ENCODE results near the gene USP3. TPM values are rescaled to one million over a fixed set of nuclear protein-coding genes. Genes with fewer than 3 reads are reported as not detected.

Gene USP3
- total RNA-seq, 4 donors from 2014 or later: 26.5 to 96.3 (median 65.8) TPM

DNA sequence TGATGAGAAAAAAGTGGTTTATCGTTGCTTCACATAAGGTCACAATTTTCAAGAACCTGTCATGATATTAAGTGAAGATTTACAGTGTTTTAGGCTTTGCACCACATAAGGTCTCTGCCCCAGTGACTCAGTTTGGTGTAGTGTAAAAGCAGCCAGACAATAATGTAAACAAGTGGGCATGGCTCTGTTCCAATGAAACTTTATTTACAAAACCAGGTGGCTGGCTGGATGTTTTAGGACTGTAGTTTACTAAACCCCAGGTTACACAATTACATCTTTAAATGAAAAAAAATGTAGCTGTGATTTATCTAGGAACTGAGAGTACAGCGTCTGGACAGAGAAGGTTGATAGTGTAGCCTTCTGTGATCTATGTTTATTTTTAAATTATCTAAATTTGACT, 83.1 kb downstream of the USP3 start:
- no peak overlapping the region for H3K4me3 ChIP-seq
- no peak for DNase-seq
- H3K9me3 ChIP-seq: no peaks in the 10 kb centered on the region
- TF ChIP-seq, protein P1, sequence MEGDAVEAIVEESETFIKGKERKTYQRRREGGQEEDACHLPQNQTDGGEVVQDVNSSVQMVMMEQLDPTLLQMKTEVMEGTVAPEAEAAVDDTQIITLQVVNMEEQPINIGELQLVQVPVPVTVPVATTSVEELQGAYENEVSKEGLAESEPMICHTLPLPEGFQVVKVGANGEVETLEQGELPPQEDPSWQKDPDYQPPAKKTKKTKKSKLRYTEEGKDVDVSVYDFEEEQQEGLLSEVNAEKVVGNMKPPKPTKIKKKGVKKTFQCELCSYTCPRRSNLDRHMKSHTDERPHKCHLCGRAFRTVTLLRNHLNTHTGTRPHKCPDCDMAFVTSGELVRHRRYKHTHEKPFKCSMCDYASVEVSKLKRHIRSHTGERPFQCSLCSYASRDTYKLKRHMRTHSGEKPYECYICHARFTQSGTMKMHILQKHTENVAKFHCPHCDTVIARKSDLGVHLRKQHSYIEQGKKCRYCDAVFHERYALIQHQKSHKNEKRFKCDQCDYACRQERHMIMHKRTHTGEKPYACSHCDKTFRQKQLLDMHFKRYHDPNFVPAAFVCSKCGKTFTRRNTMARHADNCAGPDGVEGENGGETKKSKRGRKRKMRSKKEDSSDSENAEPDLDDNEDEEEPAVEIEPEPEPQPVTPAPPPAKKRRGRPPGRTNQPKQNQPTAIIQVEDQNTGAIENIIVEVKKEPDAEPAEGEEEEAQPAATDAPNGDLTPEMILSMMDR (IDR thresholded peaks at IDR 0.05): no peak
- no peak for TF ChIP-seq POLR2A (IDR thresholded peaks at IDR 0.05)
- H3K4me1 ChIP-seq: no peaks in the 10 kb centered on the region
- intact Hi-C loops (cut with DNase I; ENCODE audit: low total_unique reads): no loop called here
- H3K36me3 ChIP-seq: no peaks in the 10 kb centered on the region
- no peaks in the 10 kb centered on the region for H3K27me3 ChIP-seq
- no peak overlapping the region for H3K27ac ChIP-seq

DNA sequence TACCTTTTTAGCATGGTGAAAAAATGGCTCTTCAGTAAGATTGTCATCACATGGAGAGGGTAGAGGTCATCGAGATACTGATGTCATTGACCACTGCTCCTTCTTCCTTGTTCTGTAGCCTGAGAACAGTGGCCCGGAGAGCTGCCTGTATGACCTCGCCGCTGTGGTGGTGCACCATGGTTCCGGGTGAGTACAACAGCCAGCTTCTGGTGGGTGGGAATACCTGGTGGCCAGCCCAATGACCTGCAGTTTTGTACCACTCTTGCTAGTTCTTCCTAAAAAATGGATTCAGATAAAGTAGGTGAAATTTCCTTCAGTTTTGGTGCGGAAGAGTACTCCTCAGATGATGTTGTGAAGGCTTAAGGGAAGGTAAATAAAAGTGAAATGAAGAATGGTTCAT, 84.4 kb downstream of the USP3 start:
- no peak for DNase-seq
- Histone ChIP-seq H3K4me1 (no peaks in the 10 kb centered on the region), H3K27ac (no peak overlapping the region), H3K36me3 (no peaks in the 10 kb centered on the region), H3K9me3 (no peaks in the 10 kb centered on the region), H3K27me3 (no peaks in the 10 kb centered on the region), H3K4me3 (no peak overlapping the region)
- TF ChIP-seq, protein P1 (IDR thresholded peaks at IDR 0.05): no peak
- no peak for TF ChIP-seq POLR2A (IDR thresholded peaks at IDR 0.05)
- intact Hi-C loops (cut with DNase I; ENCODE audit: low total_unique reads): no loop called here

DNA sequence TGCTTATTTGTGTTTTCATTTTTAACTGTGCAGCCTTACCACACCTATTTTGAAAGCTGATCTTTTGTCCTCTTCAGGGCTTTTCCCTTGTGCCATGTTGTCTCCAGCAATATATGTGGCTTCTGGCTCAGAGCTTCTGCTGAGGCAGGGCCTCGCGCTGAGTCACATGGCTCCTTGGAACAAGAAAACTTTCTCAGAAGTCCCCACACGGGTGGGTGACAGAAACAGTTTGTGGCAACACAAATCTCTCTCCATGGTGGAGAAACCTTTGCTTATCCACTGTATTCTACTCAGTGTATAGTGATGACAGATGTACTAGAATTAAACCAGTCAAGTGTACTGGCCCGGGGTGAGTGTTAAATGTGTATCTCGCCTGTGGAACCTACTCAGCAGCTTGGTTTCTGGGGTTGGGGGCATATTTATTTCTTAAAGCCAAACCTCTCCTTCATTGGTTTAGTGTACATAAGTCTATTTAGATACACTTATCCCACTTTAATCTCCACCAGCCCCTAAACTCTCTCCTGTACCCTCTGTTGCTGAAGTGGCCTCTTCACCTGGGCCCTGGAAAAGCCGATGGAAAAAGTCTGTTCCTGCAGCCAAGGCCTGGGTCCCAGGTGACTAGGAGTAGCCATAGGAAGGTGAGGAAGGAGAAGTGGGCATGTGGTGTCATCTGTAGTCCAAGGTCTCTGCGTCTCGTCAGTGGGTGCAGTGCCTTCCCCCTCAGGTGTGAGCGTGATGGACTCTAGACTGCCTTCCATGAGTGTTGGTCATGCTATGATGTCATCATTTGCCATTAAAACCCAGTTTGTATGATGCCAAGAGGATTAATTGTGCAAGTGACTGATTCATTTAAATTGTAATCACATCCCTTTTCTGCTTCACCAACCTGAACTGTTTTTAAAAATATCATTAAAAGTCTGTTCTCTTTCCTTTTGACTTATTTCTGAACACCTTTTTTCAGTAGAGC, 89.6 kb downstream of the USP3 start:
- H3K27ac ChIP-seq: peak overlapping the region in 1 of 2 donors; percentile 84
- peaks cover 0 to 3% of the 10 kb centered on the region in 2 donors for H3K4me1 ChIP-seq
- H3K4me3 ChIP-seq: no peak overlapping the region
- no peaks in the 10 kb centered on the region for H3K27me3 ChIP-seq
- H3K9me3 ChIP-seq: no peaks in the 10 kb centered on the region
- DNase-seq: no peak
- H3K36me3 ChIP-seq: no peaks in the 10 kb centered on the region
- intact Hi-C loops (cut with DNase I; ENCODE audit: low total_unique reads): loop anchor here (10.0 kb wide), 1 partner anchor 89 kb away; the partner anchor contains the start of gene USP3
- TF ChIP-seq, protein P1 (IDR thresholded peaks at IDR 0.05): no peak
- TF ChIP-seq POLR2A (IDR thresholded peaks at IDR 0.05): no peak

DNA sequence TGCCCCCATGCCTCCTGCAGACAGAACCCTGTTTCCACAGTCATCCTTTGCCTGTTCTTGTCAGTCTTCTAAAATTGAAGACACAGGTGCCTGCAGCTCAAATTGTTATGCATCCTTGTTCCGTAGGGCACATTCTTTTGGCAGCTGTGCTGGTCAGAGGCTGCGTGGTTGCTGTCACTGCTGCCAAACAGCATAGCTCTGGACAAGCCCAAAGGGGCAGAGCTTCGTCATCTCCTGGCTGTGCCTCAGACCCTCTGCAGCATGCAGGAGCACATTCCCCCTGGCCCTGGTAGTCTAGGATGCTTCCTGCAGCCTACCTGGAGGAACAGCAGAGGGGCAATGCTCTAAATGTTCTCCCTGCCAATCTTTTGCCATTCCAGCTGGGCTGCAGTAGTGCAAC, 90.7 kb downstream of the USP3 start:
- TF ChIP-seq, protein P1 (IDR thresholded peaks at IDR 0.05): no peak
- no peak for TF ChIP-seq POLR2A (IDR thresholded peaks at IDR 0.05)
- no peak for DNase-seq
- Histone ChIP-seq H3K27ac (peak overlapping the region; percentile 84 to 93), H3K9me3 (no peaks in the 10 kb centered on the region), H3K36me3 (no peaks in the 10 kb centered on the region), H3K27me3 (no peaks in the 10 kb centered on the region), H3K4me3 (no peak overlapping the region), H3K4me1 (peaks cover 0 to 3% of the 10 kb centered on the region in 2 donors)
- intact Hi-C loops (cut with DNase I; ENCODE audit: low total_unique reads): loop anchor here (10.0 kb wide), 1 partner anchor 90 kb away; the partner anchor contains the start of gene USP3

DNA sequence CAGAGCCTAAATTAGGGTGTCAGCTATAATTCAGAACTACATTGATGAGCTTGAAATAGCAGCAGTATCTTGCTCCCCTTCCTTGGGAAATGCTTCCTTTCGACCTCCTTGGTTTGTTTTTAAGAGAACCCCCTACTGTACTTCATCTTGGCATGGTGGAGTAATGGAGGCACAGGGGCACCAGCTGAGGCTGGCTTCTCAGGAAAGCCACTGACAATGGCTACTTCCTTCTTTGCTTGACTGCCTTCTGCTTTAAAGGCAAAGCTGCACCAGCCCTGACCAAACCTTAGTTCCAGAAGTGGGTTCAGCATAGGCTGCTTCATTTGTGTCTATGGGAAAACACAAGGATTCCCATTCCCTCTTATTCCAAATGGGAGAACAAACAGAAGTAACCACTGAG, 91.3 kb downstream of the USP3 start:
- peaks cover 0 to 3% of the 10 kb centered on the region in 2 donors for H3K4me1 ChIP-seq

More for the DNA sequence above, 91.3 kb downstream of the USP3 start:
- peak overlapping the region; percentile 84 to 93 for H3K27ac ChIP-seq
- intact Hi-C loops (cut with DNase I; ENCODE audit: low total_unique reads): loop anchor here (10.0 kb wide), 1 partner anchor 91 kb away; the partner anchor contains the start of gene USP3
- no peaks in the 10 kb centered on the region for H3K9me3 ChIP-seq
- DNase-seq: no peak
- TF ChIP-seq POLR2A (IDR thresholded peaks at IDR 0.05): no peak
- TF ChIP-seq, protein P1 (IDR thresholded peaks at IDR 0.05): no peak
- H3K4me3 ChIP-seq: no peak overlapping the region
- no peaks in the 10 kb centered on the region for H3K36me3 ChIP-seq
- no peaks in the 10 kb centered on the region for H3K27me3 ChIP-seq
